HCT116 (cell line): Measurements from ENCODE around the gene TACR2. TPM values are rescaled to one million over a fixed set of nuclear protein-coding genes. Genes with fewer than 3 reads are reported as not detected.

Experiments used
- ATAC-seq: fragments of 200-7000 bp; cut with Tn5 transposase; 2 replicates; pipeline ENCODE4 v1.9.1; 2020; ENCODE audit warnings: mild to moderate bottlenecking, moderate library complexity
- BruUV-seq: library from RNA; stranded (reverse); fragments of 400-500 nt; replicated peaks from 2 replicates; lab custom pipeline; 2021; lab: Mats Ljungman, UMichigan
- CTCF ChIA-PET: fragments of 300-600 bp; sonication (Branson Sonifier 250); formaldehyde crosslinking; loops from one replicate; lab custom pipeline; 2021; ENCODE audit warnings: antibody characterized with exemption; lab: Charles Lee
- POLR2A ChIA-PET: fragments of 300-600, 350-600 bp; sonication (Branson Sonifier 250); formaldehyde crosslinking; loops from one replicate; lab custom pipeline; 2021; ENCODE audit warnings: antibody characterized with exemption; lab: Charles Lee
- RAD21 ChIA-PET, 2 experiments: fragments of 300-600 bp; sonication (Branson Sonifier 250); formaldehyde crosslinking; loops; one replicate each; lab custom pipeline; 2023; ENCODE audit warnings: low total read pairs in 2 of 2; ENCODE audit not compliant: uncharacterized antibody in 2 of 2, unreplicated experiment in 2 of 2, low non-redundant PET in 1 of 2; lab: Charles Lee
- DNase-seq: peaks from one replicate; pipeline ENCODE4 v3.0.0-alpha.2; 2010; ENCODE audit warnings: low read depth, low spot score
- H2AFZ ChIP-seq: fragments of 200-600 bp; shearing (Covaris generic), sonication (generic); 2 replicates; pipeline ENCODE4 v1.6.1; 2017; ENCODE audit warnings: low read depth, mixed run types, mixed read lengths, antibody characterized with exemption, low read length; ENCODE audit not compliant: poor library complexity, severe bottlenecking
- H3K27ac ChIP-seq: 2 replicates; pipeline ENCODE4 v1.5.1; 2012; ENCODE audit warnings: low read depth, low read length
- H3K27me3 ChIP-seq: fragments of 200-600 bp; sonication (generic); 2 replicates; pipeline ENCODE4 v1.6.1; 2016; ENCODE audit warnings: mixed run types, low read length, mixed read lengths; ENCODE audit not compliant: insufficient read depth
- H3K36me3 ChIP-seq, 2 experiments: fragments of 200-500 bp in 1 of 2; fragments of 200-600 bp in 1 of 2; sonication (Bioruptor generic) in 1 of 2; sonication (generic) in 1 of 2; 2 replicates each; pipeline versions ENCODE4 v1.5.1 to v1.6.1; 2014 to 2016; ENCODE audit warnings: low read length in 2 of 2, inconsistent platforms in 1 of 2, mixed read lengths in 1 of 2, mixed run types in 1 of 2; ENCODE audit not compliant: insufficient read depth in 2 of 2, control insufficient read depth in 1 of 2
- H3K4me1 ChIP-seq, 2 experiments: fragments of 200-600 bp in 1 of 2; sonication (generic) in 1 of 2; 2 replicates each; pipeline versions ENCODE4 v1.5.1 to v1.6.1; 2012 to 2017; ENCODE audit warnings: low read length in 2 of 2, inconsistent platforms in 1 of 2, mild to moderate bottlenecking in 1 of 2, mixed read lengths in 1 of 2, mixed run types in 1 of 2, moderate library complexity in 1 of 2; ENCODE audit not compliant: insufficient read depth in 2 of 2, control insufficient read depth in 1 of 2
- H3K4me2 ChIP-seq: fragments of 200-600 bp; sonication (generic); 2 replicates; pipeline ENCODE4 v1.6.1; 2017; ENCODE audit warnings: mixed run types, low read length, mixed read lengths
- H3K4me3 ChIP-seq, 2 experiments: fragments of 200-600 bp in 1 of 2; sonication (generic) in 1 of 2; replicated peaks in 1 of 2; 2 replicates each; pipeline ENCODE4 v1.5.1; 2011 to 2016; ENCODE audit warnings: low read length in 2 of 2, control low read depth in 1 of 2, low read depth in 1 of 2, mild to moderate bottlenecking in 1 of 2, mixed read lengths in 1 of 2, mixed run types in 1 of 2
- H3K79me2 ChIP-seq: fragments of 200-600 bp; sonication (generic); 2 replicates; pipeline ENCODE4 v1.6.1; 2017; ENCODE audit warnings: mild to moderate bottlenecking, mixed run types, low read length, moderate library complexity, mixed read lengths; ENCODE audit not compliant: insufficient read depth
- H3K9ac ChIP-seq: fragments of 200-600 bp; sonication (generic); 2 replicates; pipeline ENCODE4 v1.6.1; 2016; ENCODE audit warnings: low read length, mixed read lengths
- H3K9me2 ChIP-seq: fragments of 200-600 bp; sonication (generic), shearing (Covaris generic); 2 replicates; pipeline ENCODE4 v1.6.1; 2017; ENCODE audit warnings: mixed run types, mild to moderate bottlenecking, moderate library complexity; ENCODE audit not compliant: insufficient read depth
- H3K9me3 ChIP-seq, 2 experiments: fragments of 200-500 bp in 1 of 2; fragments of 200-600 bp in 1 of 2; sonication (Bioruptor generic) in 1 of 2; sonication (generic) in 1 of 2; 2 replicates each; pipeline ENCODE4 v1.6.1; 2014 to 2017; ENCODE audit warnings: low read length in 2 of 2, mixed read lengths in 2 of 2, inconsistent platforms in 1 of 2, low read depth in 1 of 2, mild to moderate bottlenecking in 1 of 2, mixed run types in 1 of 2, moderate library complexity in 1 of 2; ENCODE audit not compliant: control insufficient read depth in 1 of 2, insufficient read depth in 1 of 2
- H4K20me1 ChIP-seq: fragments of 200-600 bp; sonication (generic), shearing (Covaris generic); 2 replicates; pipeline ENCODE4 v1.6.1; 2017; ENCODE audit warnings: mixed run types, mild to moderate bottlenecking, moderate library complexity; ENCODE audit not compliant: insufficient read depth
- CBX3 ChIP-seq: IDR thresholded peaks from 2 replicates; pipeline ENCODE4 v1.6.1; 2012; ENCODE audit warnings: low read depth
- CEBPB ChIP-seq: IDR thresholded peaks from 2 replicates; pipeline ENCODE4 v1.6.1; 2012; ENCODE audit warnings: low read depth
- EGR1 ChIP-seq: IDR thresholded peaks from 2 replicates; pipeline ENCODE4 v1.6.1; 2012; ENCODE audit warnings: low read depth
- ELF1 ChIP-seq: IDR thresholded peaks from 2 replicates; pipeline ENCODE4 v1.6.1; 2012; ENCODE audit warnings: low read depth, borderline replicate concordance
- EZH2 ChIP-seq: fragments of 200-600 bp; sonication (generic); IDR thresholded peaks from 2 replicates; pipeline ENCODE4 v1.6.1; 2017; ENCODE audit warnings: antibody characterized with exemption, mixed run types
- EZH2phosphoT487 ChIP-seq: fragments of 200-600 bp; IDR thresholded peaks from 2 replicates; pipeline ENCODE4 v1.6.1; 2018; ENCODE audit warnings: antibody characterized with exemption, borderline replicate concordance
- FOSL1 ChIP-seq: IDR thresholded peaks from 2 replicates; pipeline ENCODE4 v1.6.1; 2012; ENCODE audit warnings: low read depth
- JUND ChIP-seq: IDR thresholded peaks from 2 replicates; pipeline ENCODE4 v1.6.1; 2012
- POLR2A ChIP-seq: IDR thresholded peaks from 2 replicates; pipeline ENCODE4 v1.7.0; 2011; ENCODE audit warnings: borderline replicate concordance; ENCODE audit not compliant: insufficient read depth, insufficient read length; ENCODE audit errors: extremely low read depth
- POLR2AphosphoS5 ChIP-seq: IDR thresholded peaks from 2 replicates; pipeline ENCODE4 v1.6.1; 2011; ENCODE audit warnings: mild to moderate bottlenecking, low read depth, low read length, moderate library complexity
- RAD21 ChIP-seq: IDR thresholded peaks from 2 replicates; pipeline ENCODE4 v1.6.1; 2012; ENCODE audit warnings: low read depth, mild to moderate bottlenecking
- SIN3A ChIP-seq: IDR thresholded peaks from 2 replicates; pipeline ENCODE4 v1.6.1; 2012; ENCODE audit warnings: low read depth
- SP1 ChIP-seq: IDR thresholded peaks from 2 replicates; pipeline ENCODE4 v1.6.1; 2012; ENCODE audit warnings: low read depth
- SRF ChIP-seq: IDR thresholded peaks from 2 replicates; pipeline ENCODE4 v1.6.1; 2012; ENCODE audit warnings: low read depth
- TCF7L2 ChIP-seq: IDR thresholded peaks from 2 replicates; pipeline ENCODE4 v1.7.0; 2011; ENCODE audit warnings: borderline replicate concordance, inconsistent platforms; ENCODE audit not compliant: insufficient read depth, insufficient read length; ENCODE audit errors: extremely low read depth
- YY1 ChIP-seq: IDR thresholded peaks from 2 replicates; pipeline ENCODE4 v1.6.1; 2011; ENCODE audit warnings: low read length, low read depth, moderate library complexity, mild to moderate bottlenecking; ENCODE audit not compliant: insufficient replicate concordance; ENCODE audit errors: extremely low read depth
- ZFX ChIP-seq: fragments of 450-650 bp; IDR thresholded peaks from 2 replicates; pipeline ENCODE4 v1.6.1; 2017
- ZNF274 ChIP-seq: fragments of 200-500 bp; sonication (Bioruptor generic); IDR thresholded peaks from 2 replicates; pipeline ENCODE4 v1.6.1; 2014; ENCODE audit warnings: mild to moderate bottlenecking, low read depth, low read length, inconsistent platforms
- intact Hi-C: fragments of 100-400 bp; cut with micrococcal nuclease; formaldehyde crosslinking; loops from 2 replicates; pipeline ENCODE4 v1.10.0; 2022
- total RNA-seq: library from RNA; stranded (reverse); gene quantifications from one replicate; pipeline ENCODE4 v1.2.1, GENCODE V29; 2021; ENCODE audit not compliant: unreplicated experiment
- TF ChIP-seq, protein P1 (sequence below): IDR thresholded peaks from 2 replicates; pipeline ENCODE4 v1.6.1; 2011; ENCODE audit warnings: mild to moderate bottlenecking, low read length, moderate library complexity; ENCODE audit not compliant: insufficient replicate concordance; ENCODE audit errors: extremely low read depth
- TF ChIP-seq, protein P2 (sequence below), 3 experiments: fragments of 200-600 bp in 1 of 3; sonication (generic) in 1 of 3; IDR thresholded peaks in 2 of 3; conservative IDR thresholded peaks in 1 of 3; 2 replicates each; pipeline ENCODE4 v1.5.1; 2012 to 2017; ENCODE audit warnings: low read depth in 2 of 3, low read length in 2 of 3, antibody characterized with exemption in 1 of 3, borderline replicate concordance in 1 of 3, control low read depth in 1 of 3, mild to moderate bottlenecking in 1 of 3, mixed read lengths in 1 of 3, mixed run types in 1 of 3, moderate library complexity in 1 of 3; ENCODE audit not compliant: insufficient read depth in 1 of 3

The TACR2 gene
- total RNA-seq, 1 experiment from 2014 or later, result not detected

DNA sequence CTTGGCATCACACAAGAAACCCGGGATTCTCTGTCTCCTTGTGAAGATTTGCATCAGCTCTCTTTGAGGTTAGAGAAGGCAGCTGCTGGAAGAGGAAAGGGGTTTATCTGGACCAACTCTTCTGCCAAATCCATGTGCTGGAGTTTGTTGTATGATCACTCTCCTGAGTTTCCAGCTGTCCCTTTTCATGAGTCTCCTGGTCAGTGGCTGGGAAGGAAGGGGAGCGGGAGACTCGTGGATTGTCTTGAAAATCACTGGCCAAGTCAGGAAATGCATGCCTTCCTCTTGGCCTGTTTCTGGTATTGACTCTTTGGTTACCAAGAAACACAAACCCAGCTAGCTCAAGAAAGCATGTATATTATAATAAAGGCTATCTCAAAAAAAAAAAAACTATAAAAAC lies 38.8 kb downstream of the TACR2 start:
- no TSS peak for BruUV-seq
- TF ChIP-seq ZFX, result no peak
- TF ChIP-seq POLR2AphosphoS5, result no peak
- no peak for TF ChIP-seq EGR1
- TF ChIP-seq, protein P1, sequence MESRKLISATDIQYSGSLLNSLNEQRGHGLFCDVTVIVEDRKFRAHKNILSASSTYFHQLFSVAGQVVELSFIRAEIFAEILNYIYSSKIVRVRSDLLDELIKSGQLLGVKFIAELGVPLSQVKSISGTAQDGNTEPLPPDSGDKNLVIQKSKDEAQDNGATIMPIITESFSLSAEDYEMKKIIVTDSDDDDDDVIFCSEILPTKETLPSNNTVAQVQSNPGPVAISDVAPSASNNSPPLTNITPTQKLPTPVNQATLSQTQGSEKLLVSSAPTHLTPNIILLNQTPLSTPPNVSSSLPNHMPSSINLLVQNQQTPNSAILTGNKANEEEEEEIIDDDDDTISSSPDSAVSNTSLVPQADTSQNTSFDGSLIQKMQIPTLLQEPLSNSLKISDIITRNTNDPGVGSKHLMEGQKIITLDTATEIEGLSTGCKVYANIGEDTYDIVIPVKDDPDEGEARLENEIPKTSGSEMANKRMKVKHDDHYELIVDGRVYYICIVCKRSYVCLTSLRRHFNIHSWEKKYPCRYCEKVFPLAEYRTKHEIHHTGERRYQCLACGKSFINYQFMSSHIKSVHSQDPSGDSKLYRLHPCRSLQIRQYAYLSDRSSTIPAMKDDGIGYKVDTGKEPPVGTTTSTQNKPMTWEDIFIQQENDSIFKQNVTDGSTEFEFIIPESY, result no peak
- no peak for TF ChIP-seq SRF
- no peak for TF ChIP-seq JUND
- no peak for TF ChIP-seq ZNF274
- no peak for TF ChIP-seq TCF7L2
- ChIA-PET RAD21 (no interaction called here), POLR2A (no interaction called here), CTCF (no interaction called here)
- H3K9ac ChIP-seq, result no peak overlapping the region
- no peaks in the 10 kb centered on the region for H3K27me3 ChIP-seq
- no peak overlapping the region for H3K27ac ChIP-seq
- no peak overlapping the region for H3K4me3 ChIP-seq
- no peak overlapping the region for H3K4me2 ChIP-seq
- H3K79me2 ChIP-seq, result no peaks in the 10 kb centered on the region
- H3K9me2 ChIP-seq, result no peaks in the 10 kb centered on the region
- peaks cover 5 to 15% of the 10 kb centered on the region in 2 experiments for H3K36me3 ChIP-seq
- H3K9me3 ChIP-seq, result no peaks in the 10 kb centered on the region
- ATAC-seq (no peak), DNase-seq (no peak)
- no peak overlapping the region for H2AFZ ChIP-seq
- H4K20me1 ChIP-seq, result no peaks in the 10 kb centered on the region
- intact Hi-C loops, result no loop called here
- H3K4me1 ChIP-seq, result peaks cover 0 to 7% of the 10 kb centered on the region in 2 experiments; a peak in 1 of 4 replicates

DNA sequence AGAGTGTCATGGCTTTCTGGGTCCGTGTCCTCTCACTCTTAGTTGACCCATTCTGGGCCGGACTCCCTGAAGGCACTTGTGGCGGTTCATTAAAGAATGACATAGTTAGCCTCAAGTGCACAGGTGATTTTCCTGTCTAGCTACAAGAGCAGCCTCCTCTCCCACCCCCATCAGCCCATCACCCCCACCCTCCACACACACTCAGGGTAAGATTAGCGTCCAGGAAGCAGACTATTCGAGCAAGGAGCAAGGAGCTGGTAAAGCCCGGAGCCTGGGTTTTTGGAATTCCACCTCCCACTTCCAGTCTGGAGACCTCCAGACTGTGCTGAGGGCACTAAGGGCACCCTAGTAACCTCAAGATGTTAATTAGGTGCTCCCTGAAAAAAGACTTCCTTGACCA lies 39.5 kb downstream of the TACR2 start:
- Histone ChIP-seq H3K4me1 (peaks cover 0 to 7% of the 10 kb centered on the region in 2 experiments; a peak in 1 of 4 replicates), H3K4me2 (no peak overlapping the region), H3K79me2 (no peaks in the 10 kb centered on the region), H3K9ac (no peak overlapping the region), H4K20me1 (no peaks in the 10 kb centered on the region), H2AFZ (no peak overlapping the region), H3K36me3 (peaks cover 5 to 15% of the 10 kb centered on the region in 2 experiments), H3K27me3 (no peaks in the 10 kb centered on the region), H3K9me2 (no peaks in the 10 kb centered on the region), H3K27ac (no peak overlapping the region), H3K4me3 (no peak overlapping the region), H3K9me3 (no peaks in the 10 kb centered on the region)
- intact Hi-C loops, result no loop called here
- DNase-seq (no peak), ATAC-seq (no peak)
- POLR2A ChIA-PET, result no interaction called here
- BruUV-seq, result no TSS peak
- CTCF ChIA-PET, result interaction anchor here (0.7 kb wide), 1 partner anchor 138 kb away, joined by 5 read pairs; no protein-coding TSS in a partner anchor
- RAD21 ChIA-PET, result no interaction called here
- TF ChIP-seq ZFX (no peak), SP1 (no peak), YY1 (no peak), CEBPB (no peak), CBX3 (no peak), ELF1 (no peak), POLR2A (no peak), FOSL1 (no peak), RAD21 (no peak), TCF7L2 (no peak), SIN3A (no peak), EZH2 (no peak), EZH2phosphoT487 (no peak)
- TF ChIP-seq, protein P2, sequence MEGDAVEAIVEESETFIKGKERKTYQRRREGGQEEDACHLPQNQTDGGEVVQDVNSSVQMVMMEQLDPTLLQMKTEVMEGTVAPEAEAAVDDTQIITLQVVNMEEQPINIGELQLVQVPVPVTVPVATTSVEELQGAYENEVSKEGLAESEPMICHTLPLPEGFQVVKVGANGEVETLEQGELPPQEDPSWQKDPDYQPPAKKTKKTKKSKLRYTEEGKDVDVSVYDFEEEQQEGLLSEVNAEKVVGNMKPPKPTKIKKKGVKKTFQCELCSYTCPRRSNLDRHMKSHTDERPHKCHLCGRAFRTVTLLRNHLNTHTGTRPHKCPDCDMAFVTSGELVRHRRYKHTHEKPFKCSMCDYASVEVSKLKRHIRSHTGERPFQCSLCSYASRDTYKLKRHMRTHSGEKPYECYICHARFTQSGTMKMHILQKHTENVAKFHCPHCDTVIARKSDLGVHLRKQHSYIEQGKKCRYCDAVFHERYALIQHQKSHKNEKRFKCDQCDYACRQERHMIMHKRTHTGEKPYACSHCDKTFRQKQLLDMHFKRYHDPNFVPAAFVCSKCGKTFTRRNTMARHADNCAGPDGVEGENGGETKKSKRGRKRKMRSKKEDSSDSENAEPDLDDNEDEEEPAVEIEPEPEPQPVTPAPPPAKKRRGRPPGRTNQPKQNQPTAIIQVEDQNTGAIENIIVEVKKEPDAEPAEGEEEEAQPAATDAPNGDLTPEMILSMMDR (IDR thresholded peaks at IDR 0.05 in 2 of 3, conservative IDR thresholded peaks at IDR 0.05 in 1 of 3; ENCODE audit: borderline replicate concordance in 1 of 3, insufficient read depth in 1 of 3, low read depth in 2 of 3, low read length in 2 of 3), result no peak
